HG02885 (cell line): ENCODE data around the gene RYR1.
A peak's percentile ranks its signal among the peaks of the same experiment; 100 is the strongest.

ENCODE experiments used
- ATAC-seq: cut with Tn5 transposase; IDR thresholded peaks from one replicate; pipeline ENCODE4 v1.9.1; 2021; ENCODE audit warnings: mild to moderate bottlenecking; ENCODE audit not compliant: unreplicated experiment, poor library complexity

The RYR1 gene

DNA sequence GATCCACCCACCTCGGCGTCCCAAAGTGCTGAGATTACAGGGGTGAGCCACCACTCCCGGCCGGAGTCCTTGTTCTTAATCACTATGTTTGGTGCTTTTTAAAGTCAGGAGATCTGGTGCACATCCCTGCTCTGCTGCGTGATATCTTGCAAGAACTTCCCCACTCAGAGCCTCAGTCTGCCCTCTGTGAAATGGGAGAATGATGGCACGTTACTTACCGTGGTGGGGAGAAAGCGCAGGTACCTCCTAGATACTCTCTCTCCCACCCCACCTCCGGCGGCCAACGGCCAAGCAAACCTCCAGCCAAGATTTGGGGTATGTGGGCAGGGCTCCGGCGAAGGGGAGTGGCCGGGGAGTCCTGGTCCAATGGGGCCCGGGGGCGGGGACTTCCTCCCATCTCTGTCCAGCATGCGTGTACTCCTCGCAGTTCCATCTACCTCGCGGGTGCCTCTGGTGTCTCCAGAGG, at the start of gene RYR1:
Gene RYR1, plus strand, starts transcription at position 424 of the 466 bp plus-strand sequence. CDS start 139 bp downstream, outside the sequence.
- no peak for ATAC-seq

DNA sequence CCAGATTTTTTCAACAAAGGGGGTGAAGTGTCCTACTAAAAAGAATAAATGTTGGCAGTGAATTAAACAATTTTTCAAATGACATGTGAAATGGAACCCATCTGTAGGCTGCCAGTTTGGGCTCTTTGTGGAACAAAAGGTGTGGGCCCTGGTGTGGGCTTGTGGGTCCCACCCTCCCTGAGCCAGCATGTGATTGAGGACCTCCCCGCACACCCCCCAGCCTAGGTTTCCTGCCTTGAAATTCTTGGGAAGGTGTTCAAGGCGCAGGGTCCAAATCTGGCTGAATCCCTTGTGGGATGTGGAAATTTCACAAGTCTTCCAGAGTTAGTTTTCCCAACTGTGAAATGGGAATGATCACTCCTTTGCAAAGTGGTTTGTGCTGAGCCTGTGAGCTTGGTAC, 49.7 kb upstream of the RYR1 start:
- no peak for ATAC-seq

DNA sequence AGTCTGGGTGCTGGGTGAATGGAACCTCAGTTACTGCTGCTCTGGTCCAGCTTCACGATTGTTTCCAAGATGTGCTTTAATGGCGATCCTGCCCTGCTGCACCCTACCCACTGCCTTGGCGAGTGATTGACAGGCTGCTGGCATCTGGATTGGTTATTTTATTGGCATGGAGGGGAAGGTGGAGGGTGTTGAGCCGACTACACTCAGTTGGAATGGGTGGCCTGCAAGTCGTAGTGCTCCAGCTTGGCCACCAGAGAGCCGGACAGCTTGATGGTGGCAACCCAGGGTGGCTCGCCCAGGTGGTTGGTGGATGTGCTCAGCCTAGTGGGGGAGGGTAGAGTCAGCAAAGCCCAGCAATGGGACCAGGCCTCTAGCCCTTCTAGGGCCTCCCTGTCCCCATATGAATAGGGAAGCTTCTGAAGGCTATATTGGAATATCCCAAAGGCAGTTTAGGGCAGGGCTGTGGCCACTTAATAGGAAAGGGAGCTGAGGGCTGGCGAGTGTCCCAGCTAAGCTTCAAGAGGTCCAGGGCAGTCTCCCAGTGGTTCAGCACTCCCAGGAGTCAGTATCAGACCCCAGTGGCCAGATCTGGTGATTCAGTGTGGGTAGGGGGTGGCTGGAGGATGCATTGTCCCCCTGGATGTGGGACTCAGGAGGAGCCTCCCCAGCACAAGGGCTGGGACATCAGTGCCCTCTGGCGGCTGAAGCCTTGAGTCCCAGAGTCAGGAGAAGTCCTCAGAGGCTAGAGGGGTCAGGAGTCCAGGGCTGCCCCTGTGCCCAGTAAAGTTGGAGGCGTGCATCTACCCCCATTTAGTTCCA, 49.1 kb upstream of the RYR1 start:
- ATAC-seq: no peak

DNA sequence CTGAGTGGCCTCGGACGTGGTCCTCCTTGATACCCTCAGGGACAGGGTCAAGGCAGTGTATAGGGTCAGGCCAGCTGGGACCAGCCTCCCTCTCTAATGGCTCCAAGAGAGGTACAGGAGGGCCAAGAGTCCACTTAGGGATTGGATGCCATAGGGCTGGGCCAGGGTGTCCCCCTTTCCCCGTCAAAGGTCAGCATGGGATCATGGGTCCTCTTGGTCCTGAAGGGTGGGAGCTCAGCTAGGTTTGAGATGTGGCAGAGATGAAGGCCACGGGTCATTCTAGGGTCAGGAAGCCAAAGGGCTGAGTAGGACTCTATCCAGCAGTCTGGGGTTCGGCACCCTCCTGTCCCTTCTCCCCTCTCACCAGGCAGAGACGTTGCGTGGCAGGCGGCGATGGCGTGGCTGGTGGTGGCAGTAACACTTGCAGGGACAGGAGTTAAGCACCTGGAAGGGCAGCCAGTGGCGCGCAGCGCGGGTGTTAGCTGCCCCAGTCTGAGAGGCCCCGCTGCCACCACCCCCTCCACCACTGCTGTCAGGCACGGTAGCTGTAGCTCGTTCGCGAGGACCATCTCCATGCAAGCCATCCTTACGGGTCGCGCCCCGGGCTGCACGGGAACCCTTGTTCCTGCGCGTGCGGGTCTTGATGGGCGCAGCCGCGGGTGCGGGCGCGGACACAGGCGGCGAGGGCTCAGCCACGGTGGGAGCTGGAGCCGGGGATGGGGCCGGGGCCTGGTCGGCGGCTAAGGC, 48.3 kb upstream of the RYR1 start:
- ATAC-seq: no peak

DNA sequence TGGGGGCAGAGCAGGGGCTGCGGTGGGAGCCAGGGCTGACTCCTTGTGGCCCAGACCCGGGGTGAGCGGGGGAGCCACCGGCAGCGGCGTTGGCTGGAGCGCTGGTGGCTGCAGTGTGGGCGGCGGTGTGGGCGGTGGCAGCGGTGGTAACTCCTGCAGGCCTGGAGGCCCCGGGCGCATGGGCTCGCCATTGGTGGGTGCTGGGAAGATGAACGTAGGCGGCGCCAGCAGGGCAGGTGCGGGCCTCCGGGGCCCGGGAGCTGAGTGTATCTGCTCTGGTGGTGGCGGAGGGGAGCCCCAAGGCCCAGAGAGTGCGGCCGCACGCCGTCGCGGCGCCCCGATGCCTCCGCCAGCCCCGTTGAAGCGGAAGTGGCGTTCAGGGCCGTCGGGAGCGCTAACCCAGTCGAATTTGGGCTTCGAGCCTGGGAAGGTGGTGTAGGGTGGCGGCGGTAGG, 47.7 kb upstream of the RYR1 start:
- ATAC-seq: no peak

DNA sequence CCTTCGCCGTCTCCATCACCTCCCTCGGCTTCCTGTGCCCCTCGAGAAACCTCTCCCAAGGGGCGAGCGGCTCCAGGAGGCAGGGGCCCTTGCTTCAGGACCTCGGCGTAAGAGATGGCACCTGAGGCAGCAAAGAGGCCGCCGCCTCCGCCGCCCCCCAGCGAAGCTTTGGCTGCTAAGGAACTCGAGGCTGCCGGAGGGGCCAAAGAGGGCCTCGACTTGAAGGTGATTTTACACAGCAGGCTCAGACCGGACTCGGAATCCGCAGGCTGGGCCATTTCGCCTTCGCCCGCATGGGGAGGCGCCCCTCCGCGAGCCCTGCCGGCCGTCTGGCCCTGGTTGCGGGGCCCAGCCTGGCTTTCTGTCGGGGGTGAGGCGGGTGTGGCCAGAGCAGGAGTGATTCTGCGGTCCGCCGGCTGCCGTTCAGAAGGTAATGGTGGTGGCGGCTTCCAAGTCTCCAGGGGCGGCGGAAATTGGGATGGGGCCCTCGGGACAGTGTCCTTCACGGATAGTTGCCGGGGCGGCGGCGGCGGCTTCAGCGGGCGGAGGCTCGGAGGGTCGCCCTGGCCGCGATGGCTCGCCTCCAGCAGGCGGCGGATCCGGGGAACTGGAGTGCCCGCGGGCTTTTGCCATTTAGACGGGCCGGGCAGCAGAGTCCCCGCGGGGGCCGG, 47.1 kb upstream of the RYR1 start:
- ATAC-seq: no peak

DNA sequence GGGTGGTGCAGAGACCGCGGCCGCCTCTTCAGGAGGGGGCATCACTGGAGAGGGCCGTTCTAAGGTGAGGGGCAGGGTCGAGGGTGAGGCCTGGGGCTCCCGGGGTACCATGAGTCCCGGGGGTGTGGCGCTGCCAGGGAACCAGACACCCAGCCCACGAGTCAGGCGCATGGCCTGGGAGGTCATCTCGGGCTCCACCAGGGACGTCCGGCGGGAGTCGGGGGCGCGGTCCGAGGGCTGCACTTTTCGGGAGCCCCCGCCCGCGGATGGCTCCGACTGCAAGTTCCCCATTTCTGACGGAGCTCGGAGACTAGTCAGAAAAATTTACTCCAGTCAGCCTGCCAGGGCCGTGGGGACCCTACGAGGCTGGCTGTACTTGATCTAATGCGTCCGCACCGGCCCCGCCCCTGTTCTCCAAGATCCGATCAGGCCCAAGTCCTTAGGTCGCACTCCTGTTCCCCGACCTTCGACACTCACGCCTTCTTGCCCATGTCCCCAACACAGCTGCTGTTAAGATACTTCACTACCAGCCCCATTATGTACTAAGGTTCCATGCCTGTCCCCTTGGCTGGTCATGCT, 46.4 kb upstream of the RYR1 start:
- no peak for ATAC-seq

DNA sequence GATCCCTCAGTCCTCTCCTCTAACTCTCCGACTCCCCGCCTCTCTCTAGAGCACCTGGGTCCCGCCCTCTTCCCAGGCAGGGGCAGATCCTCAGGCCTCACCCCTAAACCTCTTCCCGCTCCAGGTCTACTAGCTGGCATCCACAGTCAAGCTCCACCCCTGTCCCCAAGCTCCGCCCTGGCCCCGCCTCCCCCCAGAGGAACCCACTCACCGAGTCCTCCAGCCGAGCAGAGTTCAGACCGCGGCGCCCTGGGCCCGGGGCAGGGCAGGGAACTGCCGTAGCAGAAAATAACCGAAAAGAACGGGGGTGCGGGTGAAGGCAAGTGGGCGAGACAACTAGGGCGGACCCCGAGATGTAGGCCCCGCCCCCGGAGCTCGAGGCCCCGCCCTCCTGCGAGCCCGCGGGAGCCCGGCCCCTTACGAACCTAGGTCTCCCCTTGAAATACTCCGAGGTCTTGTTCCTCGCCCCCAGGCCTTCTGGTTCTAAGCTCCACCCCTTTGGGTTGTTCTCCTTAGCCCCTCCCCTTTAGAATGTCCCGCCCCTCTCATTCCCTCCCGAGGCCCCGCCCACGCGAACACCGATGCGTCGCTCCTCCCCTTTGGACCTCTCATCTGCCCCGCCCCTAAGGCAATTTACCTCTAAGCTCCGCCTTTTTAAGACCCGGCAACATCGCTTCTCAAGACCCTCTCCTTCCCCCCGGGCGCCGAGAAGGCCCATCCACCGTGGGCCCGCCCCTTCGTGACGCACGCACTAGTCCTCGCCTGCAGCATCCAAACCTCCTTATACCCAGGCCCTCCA, 45.7 kb upstream of the RYR1 start, which contains the start of gene GGN:
Gene GGN, minus strand, starts transcription at position 485 of the 799 bp plus-strand sequence. CDS start 773 bp downstream, outside the sequence.
- peak; percentile 45 for ATAC-seq

DNA sequence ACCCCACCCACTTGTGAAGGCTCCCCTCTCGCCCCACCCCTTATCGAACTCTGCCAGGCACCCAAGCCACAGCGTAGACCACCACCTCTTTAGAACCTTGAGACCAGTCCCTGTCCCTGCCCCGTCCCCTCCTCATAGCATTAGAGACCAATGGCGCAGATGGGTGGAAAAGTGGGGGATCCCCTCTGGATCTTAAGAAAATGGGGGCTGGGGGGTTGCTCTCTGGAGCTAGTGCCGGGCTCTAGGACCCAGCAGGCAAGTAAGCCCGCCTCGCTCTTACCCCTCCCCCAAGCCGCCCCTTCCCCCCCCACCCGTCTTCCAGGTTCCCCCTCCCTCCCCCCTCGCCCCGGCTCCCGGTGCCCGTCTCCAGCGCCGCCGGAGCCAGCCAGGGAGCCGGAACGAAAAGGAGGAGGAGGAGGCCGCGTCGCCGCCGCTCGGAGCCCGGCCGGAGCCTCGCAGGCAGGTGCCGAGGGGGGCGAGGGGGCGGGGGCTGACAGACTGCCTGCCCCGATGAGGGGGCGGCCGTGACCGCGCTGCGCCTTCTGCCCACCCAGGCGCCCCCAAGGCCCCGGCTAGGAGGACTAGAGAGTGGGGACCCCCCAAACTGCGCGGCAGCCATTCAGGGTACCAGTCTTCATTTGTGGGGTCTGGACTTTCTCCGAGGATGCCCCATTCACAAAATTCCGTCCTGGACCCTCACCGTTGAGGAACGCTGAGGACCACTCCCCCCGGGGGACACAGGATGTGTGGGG, 45.0 kb upstream of the RYR1 start, which contains the start of gene SPRED3:
Gene SPRED3, plus strand, starts transcription at position 349 of the 752 bp plus-strand sequence. CDS start 1,606 bp downstream, outside the sequence.
- ATAC-seq: no peak

DNA sequence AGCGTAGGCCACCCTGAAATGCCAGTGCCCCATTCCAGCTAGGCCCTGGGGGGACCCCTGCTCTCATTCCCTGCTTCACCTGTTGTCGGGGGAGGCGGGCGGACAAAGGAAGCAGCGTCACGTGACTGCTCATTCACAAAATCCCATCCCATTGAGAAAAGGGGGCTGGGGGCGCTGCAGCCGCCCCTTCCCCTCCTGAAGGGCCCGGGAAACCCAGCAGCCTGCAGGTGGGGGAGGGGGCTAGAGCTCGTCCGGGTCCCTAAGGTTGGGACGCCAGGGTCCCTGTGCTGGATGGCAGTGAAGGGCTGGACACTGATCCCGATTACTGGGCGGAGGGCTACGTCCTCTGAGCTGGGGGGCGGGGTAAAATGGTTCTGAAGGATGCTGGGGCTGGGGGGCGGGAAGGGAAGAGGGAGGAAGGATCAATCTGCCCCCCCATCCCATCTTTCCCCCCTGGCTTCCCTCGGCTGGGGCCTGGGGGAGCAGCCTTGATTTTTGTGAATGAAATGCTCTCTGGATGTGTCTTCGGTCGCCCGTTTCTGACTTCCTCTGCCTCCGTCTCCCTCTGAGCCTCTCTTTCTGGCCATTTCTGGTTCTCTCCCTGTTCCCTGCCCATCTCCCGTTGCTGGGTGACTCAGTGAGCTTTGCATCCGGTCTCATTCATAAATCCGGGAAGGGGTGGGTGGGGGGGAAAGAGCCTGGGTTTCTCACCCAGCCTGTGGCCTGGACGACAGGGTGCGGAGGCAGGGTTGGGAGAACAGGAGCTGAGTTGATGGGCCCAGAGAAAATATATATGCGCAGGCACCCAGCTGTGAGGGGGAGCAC, 44.2 kb upstream of the RYR1 start:
- ATAC-seq: no peak

DNA sequence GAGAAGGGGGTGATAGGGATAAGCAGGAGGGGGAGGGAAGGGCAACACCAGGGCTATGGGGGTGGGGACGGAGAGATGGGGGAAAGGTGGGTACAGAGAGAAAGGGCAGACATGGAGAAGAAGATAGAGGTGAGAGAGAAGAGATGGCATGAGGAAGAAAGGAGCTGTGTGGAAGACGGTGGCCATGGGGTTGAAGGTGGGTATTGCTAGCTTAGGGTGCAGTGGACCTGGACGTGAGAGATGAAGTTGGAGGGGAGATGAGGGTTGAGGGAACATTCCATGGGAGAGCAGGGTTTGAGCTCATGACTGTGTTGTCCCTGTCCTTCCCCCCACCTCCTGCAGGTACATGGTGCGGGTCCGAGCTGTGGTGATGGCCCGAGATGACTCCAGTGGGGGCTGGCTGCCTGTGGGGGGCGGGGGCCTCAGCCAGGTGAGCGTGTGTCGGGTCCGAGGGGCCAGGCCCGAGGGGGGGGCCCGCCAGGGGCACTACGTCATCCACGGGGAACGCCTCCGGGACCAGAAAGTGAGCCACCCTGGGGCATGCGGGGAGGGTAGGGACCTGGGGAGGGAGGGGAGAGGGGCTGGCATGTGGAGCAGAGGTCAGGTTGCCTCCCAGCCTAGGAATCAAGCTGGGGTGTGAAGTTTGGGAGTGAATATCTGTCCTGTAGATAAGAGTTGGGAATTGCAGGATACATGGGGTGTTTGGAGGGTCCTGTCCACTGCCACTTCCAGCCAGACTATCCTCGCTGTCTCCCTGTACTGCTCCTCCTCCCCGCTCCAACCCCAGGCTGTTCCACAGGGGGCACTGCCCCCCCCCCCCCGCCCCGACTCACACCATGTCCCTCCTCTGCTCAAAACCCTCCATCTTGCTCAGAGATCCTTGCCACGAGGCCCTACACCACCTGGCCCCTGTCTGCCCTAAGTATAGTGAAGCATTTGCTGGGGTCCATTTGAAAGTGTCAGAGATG, 43.2 kb upstream of the RYR1 start:
- ATAC-seq: no peak

DNA sequence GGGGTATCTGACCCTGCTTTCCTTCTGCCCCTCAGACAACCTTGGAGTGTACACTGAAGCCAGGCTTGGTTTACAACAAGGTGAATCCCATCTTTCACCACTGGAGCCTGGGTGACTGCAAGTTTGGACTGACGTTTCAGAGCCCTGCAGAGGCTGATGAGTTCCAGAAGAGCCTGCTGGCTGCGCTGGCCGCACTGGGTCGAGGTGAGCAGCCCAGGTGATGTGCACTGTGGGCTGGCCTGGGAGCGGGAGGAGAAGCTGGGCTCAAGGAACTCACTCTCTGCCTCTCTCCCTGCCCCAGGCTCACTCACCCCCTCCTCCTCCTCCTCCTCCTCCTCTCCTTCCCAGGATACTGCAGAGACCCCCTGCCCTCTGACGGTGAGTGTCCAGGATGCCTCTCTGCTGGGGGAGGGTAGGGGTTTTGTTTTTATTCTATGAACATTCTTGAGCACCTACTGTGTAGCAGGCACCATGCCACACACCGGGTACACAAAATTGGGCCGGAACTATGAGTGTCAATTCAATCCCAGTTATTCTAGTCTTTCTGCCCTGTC, 41.5 kb upstream of the RYR1 start:
- no peak for ATAC-seq

DNA sequence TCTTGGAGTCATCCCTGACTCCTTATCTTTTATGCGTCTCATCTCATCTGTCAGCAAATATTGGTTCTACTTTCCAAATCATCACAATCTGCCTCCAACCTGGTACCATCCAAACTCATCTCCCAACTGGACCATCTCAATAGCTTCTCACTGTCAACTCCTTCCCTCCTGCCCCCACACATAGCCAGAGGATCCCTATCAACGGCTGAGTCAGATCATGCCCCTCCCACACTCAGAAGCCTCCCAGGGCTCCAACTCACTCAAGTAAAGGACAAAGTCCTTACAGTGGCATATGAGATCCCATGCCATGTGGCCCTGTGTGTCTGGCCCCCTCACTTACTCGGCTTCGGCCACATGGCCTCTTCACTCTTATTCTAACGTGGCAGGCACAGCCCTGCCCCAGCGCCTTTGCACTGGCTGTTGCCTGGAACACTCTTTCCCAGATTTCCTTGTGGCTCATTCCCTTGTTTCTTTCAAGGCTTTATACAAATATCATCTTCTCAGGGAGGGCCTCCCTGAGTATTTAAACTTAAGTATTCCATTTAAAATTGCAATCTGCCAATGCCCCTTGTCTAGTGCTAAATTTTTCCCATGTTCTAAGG, 40.7 kb upstream of the RYR1 start:
- no peak for ATAC-seq

DNA sequence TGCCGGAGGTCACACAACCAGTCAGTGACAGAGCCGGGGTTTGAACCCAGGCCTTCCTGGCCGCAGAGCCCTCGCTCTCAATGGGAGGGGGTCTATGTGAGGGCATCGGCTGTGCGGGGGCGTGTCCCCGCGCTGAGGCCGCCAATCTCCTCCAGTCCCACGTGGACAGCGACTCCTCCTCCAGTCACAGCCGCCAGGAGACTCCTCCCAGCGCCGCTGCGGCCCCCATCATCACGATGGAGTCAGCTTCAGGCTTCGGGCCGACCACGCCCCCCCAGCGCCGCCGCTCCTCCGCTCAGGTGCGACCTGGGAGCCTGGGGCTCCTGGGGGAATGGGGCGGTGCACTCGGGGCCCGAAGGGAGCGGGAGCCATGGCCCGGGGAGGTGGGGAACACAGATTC, 39.0 kb upstream of the RYR1 start:
- ATAC-seq: no peak

DNA sequence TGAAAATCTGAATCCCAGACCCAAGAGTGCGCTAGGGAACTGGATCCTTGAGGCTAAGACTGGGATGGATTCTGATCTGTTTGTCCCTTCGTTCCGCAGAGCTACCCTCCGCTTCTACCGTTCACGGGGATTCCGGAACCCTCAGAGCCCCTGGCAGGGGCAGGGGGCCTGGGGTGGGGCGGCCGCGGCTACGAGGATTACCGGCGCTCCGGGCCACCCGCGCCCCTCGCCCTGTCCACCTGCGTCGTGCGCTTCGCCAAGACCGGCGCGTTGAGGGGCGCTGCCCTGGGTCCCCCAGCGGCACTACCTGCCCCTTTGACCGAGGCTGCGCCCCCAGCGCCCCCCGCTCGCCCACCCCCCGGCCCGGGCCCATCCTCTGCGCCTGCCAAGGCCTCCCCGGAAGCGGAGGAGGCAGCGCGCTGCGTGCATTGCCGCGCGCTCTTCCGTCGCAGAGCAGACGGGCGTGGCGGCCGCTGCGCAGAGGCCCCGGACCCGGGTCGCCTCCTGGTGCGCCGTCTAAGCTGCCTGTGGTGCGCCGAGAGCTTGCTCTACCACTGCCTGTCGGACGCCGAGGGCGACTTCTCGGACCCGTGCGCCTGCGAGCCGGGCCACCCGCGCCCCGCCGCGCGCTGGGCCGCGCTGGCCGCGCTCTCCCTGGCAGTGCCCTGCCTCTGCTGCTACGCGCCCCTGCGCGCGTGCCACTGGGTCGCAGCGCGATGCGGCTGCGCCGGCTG, 37.9 kb upstream of the RYR1 start:
- ATAC-seq: no peak
